ENCODE data around the gene KIAA1217.

KIAA1217 gene

DNA sequence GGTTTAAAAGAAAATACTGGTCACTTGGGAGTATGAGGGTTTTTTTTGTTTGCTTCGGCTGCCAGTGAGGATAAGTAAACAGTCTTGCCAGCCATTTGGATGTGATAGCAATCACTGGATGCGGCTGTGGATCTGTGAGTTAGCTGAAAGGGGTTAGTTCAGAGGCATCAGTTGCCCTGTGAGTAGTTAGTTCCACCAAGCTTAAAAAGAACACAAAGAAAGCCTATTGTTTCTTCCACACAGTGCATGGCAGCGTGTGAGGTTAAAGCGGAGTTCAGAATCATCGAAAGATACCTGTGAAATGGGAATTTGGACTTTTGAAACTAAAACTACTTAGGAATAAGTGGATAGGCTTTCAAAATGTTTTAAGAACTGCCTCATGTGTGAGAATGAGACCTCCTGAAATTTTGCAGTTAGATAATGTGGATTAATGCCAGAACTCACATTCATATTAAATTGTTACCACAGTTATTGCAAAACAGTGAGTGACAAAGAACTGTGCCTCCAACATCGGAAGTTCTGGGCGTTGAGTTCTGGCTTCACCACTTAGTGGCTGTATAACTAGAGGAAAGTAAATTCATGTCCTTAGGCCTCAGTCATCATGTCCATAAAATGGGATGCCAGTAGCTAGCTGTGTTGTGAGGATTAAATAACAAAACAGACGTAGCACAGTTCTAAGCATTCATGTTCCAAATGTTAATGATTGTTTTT, 31.3 kb downstream of the KIAA1217 start:
- no peak for DNase-seq

- DNase-seq: no peak
These were observed 32.6 kb downstream of the KIAA1217 start for GRCh38 chr10:24241536-24242040.

DNA sequence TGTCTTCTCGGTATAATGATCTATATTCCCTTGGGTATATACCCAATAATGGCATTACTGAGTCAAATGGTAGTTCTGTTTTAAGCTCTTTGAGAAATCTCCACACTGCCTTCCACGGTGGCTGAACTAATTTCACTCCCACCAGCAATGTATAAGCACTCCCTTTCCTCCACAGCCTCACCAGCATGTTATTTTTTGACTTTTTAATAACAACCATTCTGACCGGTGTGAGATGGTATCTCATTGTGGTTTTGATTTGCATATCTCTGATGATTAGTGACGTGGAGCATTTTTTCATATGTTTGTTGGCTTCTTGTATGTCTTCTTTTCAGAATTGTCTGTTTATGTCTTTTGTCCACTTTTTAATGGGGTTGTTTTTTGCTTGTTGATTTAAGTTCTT, 33.6 kb downstream of the KIAA1217 start:
- DNase-seq: no peak

DNA sequence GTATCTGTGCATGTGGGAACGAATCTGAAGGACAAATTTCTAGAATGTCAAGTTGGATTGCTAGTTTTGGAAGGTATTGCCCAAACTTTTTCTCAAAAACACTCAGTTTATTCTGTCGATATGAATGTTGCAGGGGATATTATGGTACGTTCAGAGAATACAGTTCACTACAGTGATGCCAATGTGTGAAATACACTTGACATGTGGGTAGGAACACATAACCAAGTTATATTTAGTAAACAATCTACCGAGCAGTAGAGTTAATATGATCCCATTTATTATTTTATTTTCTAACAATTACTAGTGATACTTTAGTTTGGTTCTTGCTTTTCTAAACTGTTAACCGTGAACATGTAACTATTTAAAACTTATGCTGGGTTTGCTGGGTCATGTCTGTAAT, 37.4 kb downstream of the KIAA1217 start:
- DNase-seq: no peak

DNA sequence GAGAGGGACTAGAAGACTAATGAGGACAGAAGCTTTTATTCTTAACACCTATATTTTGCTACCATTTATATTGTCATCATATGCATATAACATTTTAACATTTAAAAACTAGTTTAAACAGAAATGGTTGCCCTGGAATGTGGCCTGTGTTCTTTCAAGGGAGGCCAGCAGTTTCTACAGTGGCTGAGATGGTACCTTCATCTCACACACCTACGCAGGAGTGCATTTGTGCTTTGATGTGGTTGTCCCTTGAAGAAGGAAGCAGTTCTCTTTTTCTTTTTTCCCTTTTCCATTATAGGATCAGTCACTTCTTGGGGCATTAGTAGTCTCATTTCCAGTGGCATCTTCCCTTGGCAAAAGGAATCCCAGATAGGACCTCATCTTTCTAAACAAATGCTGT, 38.9 kb downstream of the KIAA1217 start:
- no peak for DNase-seq

GRCh38 chr10:24249829-24250415, 41.0 kb downstream of the KIAA1217 start:
- DNase-seq: peak in 15 of 56 donors; percentile 1 to 31 (median 13)

DNA sequence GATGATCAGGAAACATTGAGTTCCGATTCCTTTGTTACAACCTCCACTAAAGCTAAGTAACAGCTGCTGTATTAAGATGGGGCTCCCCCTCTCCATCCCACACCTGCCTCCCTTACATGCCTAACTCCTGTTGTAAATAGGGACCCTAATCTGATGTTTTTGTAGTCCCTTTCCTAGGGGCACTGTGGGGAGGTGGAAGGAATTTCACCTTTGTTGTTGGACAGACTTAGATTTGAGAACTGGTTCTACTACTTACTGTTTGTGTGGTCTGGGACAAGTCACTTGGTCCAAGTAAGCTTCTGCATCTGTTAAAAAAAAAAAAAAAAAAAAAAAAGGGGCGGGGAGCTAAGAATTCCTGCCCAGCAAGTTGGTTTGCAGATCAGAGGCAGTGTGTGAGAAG, 42.6 kb downstream of the KIAA1217 start:
- no peak for DNase-seq

GRCh38 chr10:24254180-24254579, 45.2 kb downstream of the KIAA1217 start:
- DNase-seq: no peak

GRCh38 chr10:24255115-24255880, 46.4 kb downstream of the KIAA1217 start:
- no peak for DNase-seq

DNA sequence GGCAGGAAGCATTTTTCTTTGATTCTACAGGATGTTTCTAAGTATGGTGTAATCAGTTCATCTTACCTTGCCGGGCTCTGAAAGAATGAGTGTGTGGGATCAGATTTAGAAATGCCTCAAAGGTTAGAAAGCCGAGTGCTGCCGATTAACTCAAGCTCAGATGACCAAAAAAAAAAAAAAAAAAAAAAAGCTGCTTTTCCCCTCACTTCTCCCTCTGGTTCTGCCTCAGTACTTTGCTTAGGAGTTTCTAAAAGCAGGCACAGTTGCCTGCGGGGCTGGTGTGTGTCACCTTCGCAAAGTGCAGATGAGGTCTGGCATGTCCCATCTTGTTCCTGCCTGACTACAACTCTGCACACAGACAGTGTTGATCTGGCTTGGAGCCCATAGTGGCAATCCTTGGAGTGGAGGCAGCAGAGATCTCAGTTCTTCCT, 47.0 kb downstream of the KIAA1217 start:
- DNase-seq: no peak

- no peak for DNase-seq
These were observed 47.7 kb downstream of the KIAA1217 start for GRCh38 chr10:24256619-24257107.

DNA sequence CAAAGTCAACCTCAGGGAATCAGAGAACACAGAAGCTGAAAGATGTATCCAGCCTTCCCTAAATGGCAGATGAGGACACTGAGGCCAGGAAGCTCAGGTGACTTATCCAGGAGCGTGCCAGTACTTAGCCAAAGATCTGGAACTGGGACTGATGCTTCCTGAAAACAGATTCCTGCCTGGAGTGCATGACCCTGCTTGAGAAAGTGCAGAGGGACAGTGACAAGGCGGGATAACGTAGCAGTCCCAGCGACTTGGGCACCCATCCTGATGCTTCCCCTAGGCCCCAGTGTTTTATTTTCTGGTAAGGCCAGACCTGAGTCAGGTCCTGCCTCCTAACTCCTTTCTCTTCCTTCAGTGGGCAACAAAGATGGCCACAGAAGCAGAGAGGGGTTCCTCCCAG, 48.6 kb downstream of the KIAA1217 start:
- no peak for DNase-seq

DNA sequence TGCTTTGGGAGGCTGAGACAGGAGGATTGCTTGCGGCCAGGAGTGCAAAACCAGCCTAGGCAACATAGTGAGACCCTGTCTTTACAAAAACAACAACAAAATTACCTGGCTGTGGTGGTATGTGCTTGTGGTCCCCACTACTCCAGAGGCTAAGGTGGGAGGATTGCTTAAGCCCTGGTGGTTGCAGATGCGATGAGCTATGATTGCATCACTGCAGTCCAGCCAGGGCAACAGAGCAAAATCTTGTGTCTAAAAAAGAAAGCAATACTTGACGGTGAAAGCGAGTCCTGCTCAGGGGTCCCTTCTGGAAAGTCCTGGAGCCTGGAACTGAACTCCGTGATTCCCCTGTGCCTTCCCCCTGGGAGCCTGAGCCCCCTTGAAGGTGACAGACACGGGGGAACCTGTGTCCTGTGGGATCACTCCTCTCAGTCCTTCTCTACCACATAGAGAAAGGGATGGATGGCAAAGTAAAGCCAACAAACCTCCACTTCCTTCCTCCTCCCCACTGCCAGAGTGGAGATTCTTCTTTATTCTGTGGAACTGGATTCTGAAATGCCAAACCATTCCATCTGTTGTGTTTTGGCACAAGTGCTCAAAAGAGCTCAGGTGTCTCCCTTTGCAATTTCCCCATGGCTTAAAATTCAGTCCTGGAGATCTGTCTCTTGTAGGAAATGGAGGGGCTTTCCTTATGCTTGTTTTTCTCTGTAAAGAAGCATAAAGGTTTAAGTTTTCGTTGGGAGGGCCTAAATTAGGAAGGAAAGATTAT, 50.6 kb downstream of the KIAA1217 start:
- DNase-seq: no peak

- no peak for DNase-seq
These were observed 52.7 kb downstream of the KIAA1217 start for GRCh38 chr10:24261627-24262026.

- DNase-seq: no peak
These were observed 54.1 kb downstream of the KIAA1217 start for GRCh38 chr10:24262929-24263590.

- no peak for DNase-seq
These were observed 60.5 kb downstream of the KIAA1217 start for GRCh38 chr10:24269476-24269875.

DNA sequence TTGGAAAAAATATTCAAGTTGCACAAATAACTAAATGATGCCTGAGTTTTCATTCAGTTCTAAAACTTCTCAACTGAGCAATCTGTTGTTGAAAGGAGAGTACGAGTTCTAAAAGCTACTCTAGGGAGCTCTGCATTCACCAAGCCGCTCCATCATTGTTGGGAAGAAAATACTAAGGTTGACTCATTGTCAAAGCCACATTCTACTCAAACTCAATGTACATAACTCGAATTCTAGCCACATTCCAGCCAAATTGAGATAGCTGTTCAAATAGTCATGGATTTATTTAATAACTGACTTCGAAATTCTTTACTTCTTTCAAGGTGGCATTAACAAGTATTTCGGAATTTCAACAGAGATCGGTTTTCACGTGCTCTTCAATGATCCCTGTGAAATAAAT, 63.4 kb downstream of the KIAA1217 start:
- DNase-seq: no peak

DNA sequence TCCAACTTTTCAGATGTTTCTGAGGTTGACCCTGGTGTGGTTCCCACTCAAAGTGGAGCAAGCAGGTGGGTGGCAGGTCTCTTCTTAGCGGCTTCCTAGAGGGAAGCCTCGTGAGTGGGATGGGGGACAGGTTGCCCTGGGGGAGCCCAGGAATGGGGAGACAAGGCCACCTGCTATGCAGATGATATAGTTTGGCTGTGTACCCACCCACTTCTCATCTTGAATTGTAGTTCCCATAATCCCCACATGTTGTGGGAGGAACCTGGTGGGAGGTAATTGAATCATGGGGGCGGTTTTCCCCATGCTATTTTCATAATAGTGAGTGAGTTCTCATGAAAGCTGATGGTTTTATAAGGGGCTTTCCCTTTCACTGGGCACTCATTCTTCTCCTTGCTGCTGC, 68.3 kb downstream of the KIAA1217 start:
- no peak for DNase-seq

GRCh38 chr10:24277771-24278170, 68.8 kb downstream of the KIAA1217 start:
- DNase-seq: no peak

GRCh38 chr10:24278176-24278889, 69.4 kb downstream of the KIAA1217 start:
- no peak for DNase-seq

All from nucleus accumbens (tissue), 56 donors.